Measurements from ENCODE around the gene PLXDC1.
"Not testable (repeated sequence)": the region's sequence is repeated elsewhere in the genome, so short reads cannot be mapped to it uniquely, and the experiment has no call there.

Gene PLXDC1

GRCh38 chr17:39051001-39051585 lies 100.3 kb downstream of the PLXDC1 start:
- no peak for DNase-seq
- TF ChIP-seq GATA1 (IDR thresholded peaks at IDR 0.05; ENCODE audit: low read depth, low read length) = no peak
- no peak for TF ChIP-seq POLR2A (IDR thresholded peaks at IDR 0.05; ENCODE audit: low read length)

GRCh38 chr17:39045948-39046679 lies 105.3 kb downstream of the PLXDC1 start:
- TF ChIP-seq POLR2A (IDR thresholded peaks at IDR 0.05; ENCODE audit: low read length) = no peak
- TF ChIP-seq GATA1 (IDR thresholded peaks at IDR 0.05; ENCODE audit: low read depth, low read length) = no peak
- DNase-seq = peak in 1 of 2 experiments; percentile 31

GRCh38 chr17:39036009-39036408 lies 115.4 kb downstream of the PLXDC1 start:
- TF ChIP-seq GATA1 (IDR thresholded peaks at IDR 0.05; ENCODE audit: low read depth, low read length) = no peak
- TF ChIP-seq POLR2A (IDR thresholded peaks at IDR 0.05; ENCODE audit: low read length) = no peak
- DNase-seq = no peak

GRCh38 chr17:39035578-39035977 lies 115.9 kb downstream of the PLXDC1 start:
- not testable (repeated sequence) for DNase-seq

- DNase-seq = no peak
- TF ChIP-seq GATA1 (IDR thresholded peaks at IDR 0.05; ENCODE audit: low read depth, low read length) (no peak), POLR2A (IDR thresholded peaks at IDR 0.05; ENCODE audit: low read length) (no peak)
Measured at GRCh38 chr17:39028690-39029089, 122.7 kb downstream of the PLXDC1 start.

- DNase-seq = no peak
- no peak for TF ChIP-seq POLR2A (IDR thresholded peaks at IDR 0.05; ENCODE audit: low read length)
- no peak for TF ChIP-seq GATA1 (IDR thresholded peaks at IDR 0.05; ENCODE audit: low read depth, low read length)
Measured at GRCh38 chr17:39027455-39028035, 123.9 kb downstream of the PLXDC1 start.

GRCh38 chr17:39026980-39027451 lies 124.4 kb downstream of the PLXDC1 start:
- TF ChIP-seq POLR2A (IDR thresholded peaks at IDR 0.05; ENCODE audit: low read length) (no peak), GATA1 (IDR thresholded peaks at IDR 0.05; ENCODE audit: low read depth, low read length) (no peak)
- DNase-seq = peak in 1 of 2 experiments; percentile 9

- DNase-seq = not testable (repeated sequence)
Measured at GRCh38 chr17:39026346-39026745, 125.1 kb downstream of the PLXDC1 start.

GRCh38 chr17:39022924-39023323 lies 128.5 kb downstream of the PLXDC1 start:
- no peak for DNase-seq
- TF ChIP-seq GATA1 (IDR thresholded peaks at IDR 0.05; ENCODE audit: low read depth, low read length) (no peak), POLR2A (IDR thresholded peaks at IDR 0.05; ENCODE audit: low read length) (no peak)

GRCh38 chr17:39020037-39020436 lies 131.4 kb downstream of the PLXDC1 start:
- DNase-seq = peak; percentile 25 to 59

GRCh38 chr17:39018267-39019134 lies 132.9 kb downstream of the PLXDC1 start:
- no peak for DNase-seq
- no peak for TF ChIP-seq POLR2A (IDR thresholded peaks at IDR 0.05; ENCODE audit: low read length)
- TF ChIP-seq GATA1 (IDR thresholded peaks at IDR 0.05; ENCODE audit: low read depth, low read length) = no peak

- TF ChIP-seq GATA1 (IDR thresholded peaks at IDR 0.05; ENCODE audit: low read depth, low read length) = no peak
- TF ChIP-seq POLR2A (IDR thresholded peaks at IDR 0.05; ENCODE audit: low read length) = no peak
- DNase-seq = no peak
Measured at GRCh38 chr17:39016193-39017153, 135.0 kb downstream of the PLXDC1 start.

- no peak for DNase-seq
- TF ChIP-seq GATA1 (IDR thresholded peaks at IDR 0.05; ENCODE audit: low read depth, low read length) = no peak
- no peak for TF ChIP-seq POLR2A (IDR thresholded peaks at IDR 0.05; ENCODE audit: low read length)
Measured at GRCh38 chr17:39015546-39015935, 135.9 kb downstream of the PLXDC1 start.

All from erythroblast (primary cell).